Iris pigment epithelial cell (primary cell): ENCODE results near the gene TRIM25.
A peak's percentile ranks its signal among the peaks of the same experiment; 100 is the strongest.

ENCODE experiments used
- DNase-seq: peaks from one replicate; pipeline ENCODE4 v3.0.0-alpha.2; 2011; ENCODE audit warnings: low read depth

TRIM25 gene, protein sequence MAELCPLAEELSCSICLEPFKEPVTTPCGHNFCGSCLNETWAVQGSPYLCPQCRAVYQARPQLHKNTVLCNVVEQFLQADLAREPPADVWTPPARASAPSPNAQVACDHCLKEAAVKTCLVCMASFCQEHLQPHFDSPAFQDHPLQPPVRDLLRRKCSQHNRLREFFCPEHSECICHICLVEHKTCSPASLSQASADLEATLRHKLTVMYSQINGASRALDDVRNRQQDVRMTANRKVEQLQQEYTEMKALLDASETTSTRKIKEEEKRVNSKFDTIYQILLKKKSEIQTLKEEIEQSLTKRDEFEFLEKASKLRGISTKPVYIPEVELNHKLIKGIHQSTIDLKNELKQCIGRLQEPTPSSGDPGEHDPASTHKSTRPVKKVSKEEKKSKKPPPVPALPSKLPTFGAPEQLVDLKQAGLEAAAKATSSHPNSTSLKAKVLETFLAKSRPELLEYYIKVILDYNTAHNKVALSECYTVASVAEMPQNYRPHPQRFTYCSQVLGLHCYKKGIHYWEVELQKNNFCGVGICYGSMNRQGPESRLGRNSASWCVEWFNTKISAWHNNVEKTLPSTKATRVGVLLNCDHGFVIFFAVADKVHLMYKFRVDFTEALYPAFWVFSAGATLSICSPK

GRCh38 chr17:56913867-56914580, at the start of gene TRIM25:
TRIM25 (minus strand) TSS chr17:56914049; CDS start chr17:56913988, 61 bp downstream.
- peak; percentile 90 for DNase-seq

GRCh38 chr17:56960596-56961538, 47.0 kb upstream of the TRIM25 start, which contains the start of gene COIL:
COIL (minus strand) TSS chr17:56961050; CDS start chr17:56961019, 31 bp downstream.
- peak; percentile 90 for DNase-seq

DNA sequence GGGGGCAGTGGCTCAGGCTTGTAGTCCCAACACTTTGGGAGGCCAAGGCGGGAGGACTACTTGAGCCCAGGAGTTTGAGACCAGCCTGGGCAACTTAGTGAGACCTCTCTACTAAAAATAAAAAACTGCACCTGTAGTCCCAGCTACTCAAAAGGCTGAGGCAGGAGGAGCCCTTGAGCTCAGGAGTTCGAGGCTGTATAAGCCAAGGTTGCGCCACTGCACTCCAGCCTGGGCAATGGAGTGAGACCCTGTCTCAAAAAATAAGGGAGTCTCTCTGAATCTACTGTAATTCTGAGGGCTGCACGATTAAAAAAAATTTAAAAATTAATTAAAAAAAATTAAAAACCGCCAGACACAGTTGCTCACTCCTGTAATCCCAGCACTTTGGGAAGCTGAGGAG, 43.1 kb upstream of the TRIM25 start:
- DNase-seq, result no peak

- DNase-seq, result no peak
These were observed 35.7 kb upstream of the TRIM25 start for GRCh38 chr17:56949595-56949994.

GRCh38 chr17:56948491-56948890, 34.6 kb upstream of the TRIM25 start:
- peak; percentile 58 for DNase-seq

DNA sequence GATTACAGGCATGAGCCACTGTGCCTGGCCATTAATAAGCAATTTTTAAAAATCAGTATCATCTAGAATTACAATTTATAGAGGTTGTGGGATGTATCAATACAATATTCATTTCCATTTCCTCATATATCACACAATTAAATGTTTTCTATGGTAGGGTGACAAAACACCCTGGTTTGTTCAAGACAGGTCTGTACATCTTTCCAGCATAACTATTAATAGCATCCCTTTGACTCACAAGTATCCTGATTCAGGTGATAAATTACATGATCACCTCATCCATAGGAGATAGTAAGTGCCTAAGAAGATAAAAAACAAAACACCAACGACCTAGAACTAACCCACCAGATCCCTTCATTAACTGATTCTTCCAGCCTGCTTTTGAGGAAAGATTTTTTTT, 33.9 kb upstream of the TRIM25 start:
- no peak for DNase-seq

DNA sequence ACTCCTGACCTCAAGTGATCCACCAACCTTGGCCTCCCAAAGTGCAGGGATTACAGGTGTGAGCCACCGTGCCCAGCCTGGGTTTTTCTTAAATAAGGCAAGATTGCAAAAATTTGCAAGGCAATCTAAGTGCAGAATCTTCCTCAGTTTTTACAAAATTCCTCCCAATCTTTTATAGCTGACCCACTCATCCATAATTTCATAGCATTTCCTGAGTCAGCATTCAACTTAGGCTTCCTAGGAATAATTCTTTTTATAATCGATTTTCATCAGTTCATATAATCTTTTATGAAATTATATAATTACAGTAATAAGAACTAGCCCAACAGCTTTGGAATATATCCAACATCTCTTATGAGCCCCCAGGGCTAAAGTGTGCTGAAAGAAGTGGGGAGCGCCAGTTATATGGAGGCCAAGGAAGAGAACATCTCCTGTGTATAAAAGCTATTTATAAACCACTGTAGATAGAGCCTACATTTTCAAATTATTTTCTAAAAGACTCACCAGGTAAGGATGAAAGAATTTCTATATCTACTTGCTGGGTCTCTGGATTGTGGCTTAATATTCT, 32.2 kb upstream of the TRIM25 start:
- no peak for DNase-seq

DNA sequence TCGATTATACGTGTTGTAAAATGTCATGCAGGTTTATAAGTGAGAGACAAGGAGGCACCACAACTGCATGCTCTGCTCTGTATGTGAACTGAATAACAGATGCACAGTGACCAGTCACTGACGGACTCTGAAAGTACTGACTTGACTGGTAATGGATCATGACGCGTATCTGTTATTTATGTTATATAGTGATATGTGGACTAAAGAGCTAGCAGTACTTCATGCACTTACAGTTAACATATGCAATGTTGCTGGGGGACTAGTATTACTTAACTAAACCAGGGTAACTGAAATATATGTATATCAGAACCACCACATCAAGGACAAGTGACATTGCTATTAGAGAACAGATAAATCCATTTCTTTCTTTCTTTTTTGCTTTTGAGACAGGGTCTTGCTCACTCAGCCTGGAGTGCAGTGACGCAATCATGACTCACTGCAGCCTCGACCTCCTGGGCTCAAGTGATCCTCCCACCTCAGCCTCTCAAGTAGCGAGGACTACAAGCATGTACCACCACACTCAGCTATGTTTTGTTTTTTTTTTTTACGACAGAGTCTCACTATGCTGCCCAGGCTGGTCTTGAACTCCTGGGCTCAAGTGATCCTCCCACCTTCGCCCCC, 29.8 kb upstream of the TRIM25 start:
- peak; percentile 15 for DNase-seq

- DNase-seq, result peak; percentile 53
These were observed 26.1 kb upstream of the TRIM25 start for GRCh38 chr17:56939869-56940484.

DNA sequence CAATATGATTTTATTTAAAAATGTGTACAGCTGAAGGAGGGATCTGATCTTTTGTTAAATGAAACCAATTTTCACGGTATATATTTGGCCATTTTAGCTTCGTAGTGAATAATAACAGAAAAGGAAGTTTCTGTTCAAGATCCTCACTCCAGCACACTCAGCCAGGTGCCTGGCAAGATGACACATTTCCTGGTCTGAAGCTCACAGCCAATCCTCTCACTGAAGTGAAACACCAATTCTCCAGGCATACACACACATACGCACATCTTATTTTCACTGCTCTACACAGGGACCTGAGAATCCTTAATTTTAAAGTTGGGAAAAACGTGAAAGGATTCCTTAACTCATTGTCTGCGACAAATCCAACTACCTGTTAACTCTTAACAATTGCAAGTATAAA, 24.4 kb upstream of the TRIM25 start:
- peak; percentile 45 for DNase-seq

DNA sequence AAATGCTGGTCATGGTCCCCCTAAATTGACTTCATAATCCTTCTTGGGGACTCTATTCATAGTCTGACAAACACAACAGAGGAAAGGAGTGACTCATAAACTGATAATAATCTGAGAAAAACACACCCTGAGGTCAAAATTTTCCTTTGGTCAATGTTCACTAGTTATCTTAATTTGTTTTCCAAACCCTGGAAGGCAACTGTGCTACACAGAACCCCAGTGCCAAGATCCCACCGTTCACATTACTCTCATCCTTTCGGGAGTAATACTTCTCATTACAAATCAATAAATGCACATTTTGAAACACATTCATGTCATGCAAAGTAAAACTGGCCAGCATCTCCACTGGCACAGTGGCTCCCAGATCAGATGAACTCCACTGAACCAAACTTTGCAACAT, 23.8 kb upstream of the TRIM25 start:
- DNase-seq, result no peak

- DNase-seq, result no peak
These were observed 23.0 kb upstream of the TRIM25 start for GRCh38 chr17:56936697-56937322.

DNA sequence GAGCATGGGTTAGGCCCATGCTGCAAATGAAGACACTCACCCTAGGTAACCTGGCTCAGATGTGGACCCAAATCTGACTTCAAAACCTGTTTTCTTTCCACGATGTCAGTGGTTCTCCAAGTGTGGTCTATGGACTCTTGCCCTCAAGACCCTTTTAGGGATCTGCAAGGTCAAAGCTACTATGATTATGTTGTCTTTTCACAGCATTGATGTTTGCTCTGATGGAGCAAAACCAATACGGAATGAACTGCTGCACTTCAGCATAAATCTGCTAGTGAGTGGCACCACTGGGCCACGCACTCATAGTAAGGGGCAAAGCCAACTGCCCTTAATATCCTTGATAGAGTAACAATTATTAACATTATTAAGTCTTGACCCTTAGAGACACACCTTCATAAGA, 21.6 kb upstream of the TRIM25 start:
- no peak for DNase-seq

- DNase-seq, result no peak
These were observed 20.4 kb upstream of the TRIM25 start for GRCh38 chr17:56934280-56934679.

GRCh38 chr17:56933868-56934267, 20.0 kb upstream of the TRIM25 start:
- no peak for DNase-seq

DNA sequence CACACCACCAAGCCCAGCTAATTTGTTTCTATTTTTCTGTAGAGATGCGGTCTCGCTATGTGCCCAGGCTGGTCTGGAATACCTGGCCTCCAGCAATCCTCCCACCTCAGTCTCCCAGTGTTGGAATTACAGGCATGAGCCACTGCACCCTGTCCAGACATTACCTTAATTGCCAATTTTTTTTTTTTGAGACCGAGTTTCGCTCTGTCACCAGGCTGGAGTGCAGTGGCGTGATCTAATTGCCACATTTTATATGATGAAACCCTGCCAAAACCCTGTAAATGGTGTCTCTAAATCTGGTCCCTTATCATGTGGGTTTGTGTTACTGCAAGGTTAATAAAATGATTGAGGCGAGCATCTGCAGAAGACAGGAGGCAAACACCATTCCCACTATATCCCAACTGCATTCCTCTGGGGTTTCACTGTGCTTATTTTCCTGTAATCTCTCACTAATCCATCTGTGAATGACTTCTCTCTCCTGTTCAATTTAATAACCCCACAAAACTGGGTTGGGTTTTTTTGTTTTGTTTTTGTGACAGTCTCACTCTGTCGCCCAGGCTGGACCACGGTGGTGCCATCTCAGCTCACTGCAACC, 19.4 kb upstream of the TRIM25 start:
- no peak for DNase-seq

- DNase-seq, result no peak
These were observed 17.0 kb upstream of the TRIM25 start for GRCh38 chr17:56930739-56931337.

DNA sequence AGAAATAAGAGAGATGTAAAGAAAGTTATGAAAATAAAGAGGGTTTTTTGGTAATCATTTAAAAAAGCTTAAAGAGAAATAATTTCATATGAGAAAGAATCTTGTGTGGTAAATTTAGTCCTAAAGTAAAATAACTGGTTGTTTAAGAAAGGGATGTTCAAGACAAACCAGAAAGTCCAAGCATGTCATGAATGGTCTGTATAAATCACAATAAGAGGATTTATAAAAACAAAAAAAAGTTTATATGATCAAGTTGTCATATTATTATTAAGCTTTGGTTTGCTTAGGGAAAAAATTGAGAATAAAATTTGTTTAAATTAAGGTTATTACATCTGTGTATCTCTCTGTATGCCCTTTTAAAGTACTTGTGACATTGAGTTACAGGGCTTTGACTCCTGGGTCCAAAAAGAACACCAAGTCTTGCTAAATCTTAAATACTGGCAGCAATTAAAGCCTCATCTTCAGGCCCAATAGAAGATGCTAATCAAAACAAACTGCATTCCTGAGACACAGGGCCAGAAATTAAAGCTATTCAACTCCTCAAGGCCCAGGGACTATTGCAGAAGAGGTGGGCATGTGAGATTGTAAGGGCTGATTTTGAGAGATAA, 15.6 kb upstream of the TRIM25 start:
- no peak for DNase-seq

DNA sequence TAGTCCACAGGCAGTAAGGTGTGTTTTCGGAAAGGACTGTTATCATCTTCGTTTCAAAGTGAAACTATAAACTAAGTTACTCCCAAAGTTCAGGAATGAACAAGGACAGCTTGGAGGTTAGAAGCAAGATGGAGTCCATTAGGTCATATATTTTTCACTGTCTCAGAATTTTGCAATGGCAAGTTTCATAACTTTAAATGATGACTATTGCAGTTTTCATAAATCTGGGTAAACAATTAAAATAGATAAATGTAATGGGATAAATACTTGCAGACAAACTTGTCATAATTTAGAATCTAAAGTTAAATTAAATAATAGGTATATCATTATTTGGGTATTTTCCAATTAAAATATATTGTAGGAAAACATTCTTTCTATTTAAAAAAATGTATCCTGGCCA, 14.7 kb upstream of the TRIM25 start:
- no peak for DNase-seq
